Measurements from ENCODE around the gene LRRC7. TPM values are rescaled to one million over a fixed set of nuclear protein-coding genes. Genes with fewer than 3 reads are reported as not detected.

LRRC7 gene
- total RNA-seq, 1 donor from 2014 or later = 11.5 TPM

DNA sequence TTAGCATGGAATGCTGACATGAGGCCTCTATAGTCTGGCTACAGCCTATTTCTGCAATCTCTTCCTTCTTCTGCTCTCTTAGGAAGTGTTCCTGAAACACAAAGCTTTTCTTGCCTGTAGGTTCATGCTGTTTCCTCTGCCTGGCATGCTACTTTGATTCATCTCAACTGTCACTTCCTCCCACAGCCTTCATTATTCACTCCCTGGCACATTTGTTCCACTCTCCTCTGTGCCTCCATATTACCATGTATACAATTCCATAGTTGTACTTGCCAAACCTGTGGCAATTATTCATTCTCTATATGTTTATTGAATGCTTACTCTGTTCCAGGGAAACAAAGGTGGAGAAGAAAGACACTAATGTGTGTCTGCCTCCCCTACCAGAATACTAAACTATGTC is 210.2 kb downstream of the LRRC7 start:
- Histone ChIP-seq H3K9me3 (ENCODE audit: control insufficient read depth in 3 of 3, low read length in 3 of 3) (no peaks in the 10 kb centered on the region), H3K4me3 (ENCODE audit: low read length in 3 of 3) (no peak overlapping the region), H3K36me3 (ENCODE audit: control insufficient read depth in 3 of 3, insufficient read depth in 3 of 3, low read length in 3 of 3) (no peaks in the 10 kb centered on the region), H3K4me1 (ENCODE audit: control insufficient read depth in 3 of 3, insufficient read depth in 3 of 3, low read length in 3 of 3) (no peaks in the 10 kb centered on the region), H3K9ac (ENCODE audit: low read depth in 1 of 3, low read length in 3 of 3) (no peak overlapping the region), H3K27ac (ENCODE audit: low read depth, low read length) (no peak overlapping the region), H3K27me3 (ENCODE audit: control insufficient read depth in 3 of 3, insufficient read depth in 3 of 3, low read length in 3 of 3) (no peaks in the 10 kb centered on the region)

DNA sequence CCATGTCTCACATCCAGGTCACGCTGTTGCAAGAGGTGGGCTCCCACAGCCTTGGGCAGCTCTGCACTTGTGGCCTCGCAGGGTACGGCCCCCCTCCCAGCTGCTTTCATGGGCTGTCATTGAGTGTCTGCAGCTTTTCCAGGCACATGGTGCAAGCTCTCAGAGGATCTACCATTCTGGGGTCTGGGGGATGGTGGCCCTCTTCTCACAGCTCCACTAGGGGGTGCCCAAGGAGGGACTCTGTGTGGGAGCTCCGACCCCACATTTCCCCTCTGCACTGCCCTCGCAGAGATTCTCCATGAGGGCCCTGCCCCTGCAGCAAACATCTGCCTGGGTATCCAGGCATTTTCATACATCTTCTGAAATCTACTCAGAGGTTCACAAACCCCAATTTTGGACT is 219.4 kb downstream of the LRRC7 start:
- Histone ChIP-seq H3K27ac (ENCODE audit: low read depth, low read length) (no peak overlapping the region), H3K4me1 (ENCODE audit: control insufficient read depth in 3 of 3, insufficient read depth in 3 of 3, low read length in 3 of 3) (no peaks in the 10 kb centered on the region), H3K9ac (ENCODE audit: low read depth in 1 of 3, low read length in 3 of 3) (no peak overlapping the region), H3K4me3 (ENCODE audit: low read length in 3 of 3) (no peak overlapping the region), H3K27me3 (ENCODE audit: control insufficient read depth in 3 of 3, insufficient read depth in 3 of 3, low read length in 3 of 3) (no peaks in the 10 kb centered on the region), H3K9me3 (ENCODE audit: control insufficient read depth in 3 of 3, low read length in 3 of 3) (no peaks in the 10 kb centered on the region), H3K36me3 (ENCODE audit: control insufficient read depth in 3 of 3, insufficient read depth in 3 of 3, low read length in 3 of 3) (no peaks in the 10 kb centered on the region)

DNA sequence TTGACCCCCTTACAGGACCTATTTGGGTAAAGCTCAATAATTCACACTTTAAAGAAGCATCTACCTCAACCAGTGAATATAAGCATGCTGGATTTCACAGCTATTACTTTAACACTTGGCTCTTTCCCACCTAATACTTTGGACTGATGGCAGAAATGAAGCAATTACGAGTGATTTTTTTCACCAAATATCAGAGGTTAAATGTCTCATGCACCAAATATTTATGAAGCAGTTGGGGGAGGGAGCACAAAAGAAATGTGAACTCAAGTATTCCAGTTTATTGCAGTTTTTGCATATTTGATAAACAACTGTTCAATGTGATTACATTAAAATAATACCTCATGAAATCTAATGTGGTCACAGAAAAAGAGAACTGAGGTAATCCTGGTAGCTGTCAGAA is 223.6 kb downstream of the LRRC7 start:
- Histone ChIP-seq H3K36me3 (ENCODE audit: control insufficient read depth in 3 of 3, insufficient read depth in 3 of 3, low read length in 3 of 3) (no peaks in the 10 kb centered on the region), H3K4me1 (ENCODE audit: control insufficient read depth in 3 of 3, insufficient read depth in 3 of 3, low read length in 3 of 3) (no peaks in the 10 kb centered on the region), H3K9ac (ENCODE audit: low read depth in 1 of 3, low read length in 3 of 3) (no peak overlapping the region), H3K27me3 (ENCODE audit: control insufficient read depth in 3 of 3, insufficient read depth in 3 of 3, low read length in 3 of 3) (no peaks in the 10 kb centered on the region), H3K4me3 (ENCODE audit: low read length in 3 of 3) (no peak overlapping the region), H3K27ac (ENCODE audit: low read depth, low read length) (no peak overlapping the region), H3K9me3 (ENCODE audit: control insufficient read depth in 3 of 3, low read length in 3 of 3) (no peaks in the 10 kb centered on the region)

DNA sequence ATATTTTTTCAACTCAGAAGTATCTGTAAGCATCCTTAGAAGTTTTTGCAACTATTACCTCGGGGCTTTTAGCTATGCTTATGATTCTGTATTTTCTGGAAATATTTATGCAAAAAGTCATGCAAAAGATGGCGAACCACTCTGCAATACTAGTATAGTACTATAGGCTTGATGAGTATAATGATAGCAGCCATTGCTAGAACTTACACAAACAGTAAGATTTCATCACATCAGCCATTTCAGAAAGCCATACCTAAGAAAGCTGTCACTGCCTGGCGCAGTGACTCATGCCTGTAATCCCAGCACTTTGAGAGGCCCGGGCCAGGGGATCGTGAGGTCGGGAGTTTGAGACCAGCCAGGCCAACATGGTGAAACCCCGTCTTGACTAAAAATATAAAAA is 227.1 kb downstream of the LRRC7 start:
- Histone ChIP-seq H3K36me3 (ENCODE audit: control insufficient read depth in 3 of 3, insufficient read depth in 3 of 3, low read length in 3 of 3) (no peaks in the 10 kb centered on the region), H3K27me3 (ENCODE audit: control insufficient read depth in 3 of 3, insufficient read depth in 3 of 3, low read length in 3 of 3) (no peaks in the 10 kb centered on the region), H3K9me3 (ENCODE audit: control insufficient read depth in 3 of 3, low read length in 3 of 3) (no peaks in the 10 kb centered on the region), H3K9ac (ENCODE audit: low read depth in 1 of 3, low read length in 3 of 3) (no peak overlapping the region), H3K4me1 (ENCODE audit: control insufficient read depth in 3 of 3, insufficient read depth in 3 of 3, low read length in 3 of 3) (no peaks in the 10 kb centered on the region), H3K4me3 (ENCODE audit: low read length in 3 of 3) (no peak overlapping the region), H3K27ac (ENCODE audit: low read depth, low read length) (no peak overlapping the region)

DNA sequence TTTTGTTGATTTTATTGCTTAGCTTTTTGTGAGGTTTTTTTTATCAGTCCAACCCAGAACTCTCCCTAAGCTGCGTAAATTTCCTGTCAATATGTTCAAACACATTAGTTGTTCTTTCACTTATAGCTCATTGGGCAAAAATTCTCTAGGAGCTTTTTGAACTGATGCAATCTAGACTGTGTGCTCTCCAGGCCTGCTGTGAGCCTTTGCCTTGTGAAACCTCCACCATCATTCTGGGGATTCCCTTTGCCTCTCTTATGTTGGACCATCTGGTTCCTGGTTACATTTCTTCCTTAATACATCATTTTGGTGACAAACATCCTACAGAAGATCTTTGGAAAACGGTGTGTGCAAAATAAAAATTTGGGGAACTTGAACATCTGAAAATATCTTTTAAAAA is 247.2 kb downstream of the LRRC7 start:
- H3K9ac ChIP-seq (ENCODE audit: low read depth in 1 of 3, low read length in 3 of 3) = no peak overlapping the region
- H3K4me3 ChIP-seq (ENCODE audit: low read length in 3 of 3) = no peak overlapping the region
- H3K9me3 ChIP-seq (ENCODE audit: control insufficient read depth in 3 of 3, low read length in 3 of 3) = no peaks in the 10 kb centered on the region
- H3K36me3 ChIP-seq (ENCODE audit: control insufficient read depth in 3 of 3, insufficient read depth in 3 of 3, low read length in 3 of 3) = no peaks in the 10 kb centered on the region
- H3K4me1 ChIP-seq (ENCODE audit: control insufficient read depth in 3 of 3, insufficient read depth in 3 of 3, low read length in 3 of 3) = no peaks in the 10 kb centered on the region
- no peaks in the 10 kb centered on the region for H3K27me3 ChIP-seq (ENCODE audit: control insufficient read depth in 3 of 3, insufficient read depth in 3 of 3, low read length in 3 of 3)
- H3K27ac ChIP-seq (ENCODE audit: low read depth, low read length) = no peak overlapping the region

DNA sequence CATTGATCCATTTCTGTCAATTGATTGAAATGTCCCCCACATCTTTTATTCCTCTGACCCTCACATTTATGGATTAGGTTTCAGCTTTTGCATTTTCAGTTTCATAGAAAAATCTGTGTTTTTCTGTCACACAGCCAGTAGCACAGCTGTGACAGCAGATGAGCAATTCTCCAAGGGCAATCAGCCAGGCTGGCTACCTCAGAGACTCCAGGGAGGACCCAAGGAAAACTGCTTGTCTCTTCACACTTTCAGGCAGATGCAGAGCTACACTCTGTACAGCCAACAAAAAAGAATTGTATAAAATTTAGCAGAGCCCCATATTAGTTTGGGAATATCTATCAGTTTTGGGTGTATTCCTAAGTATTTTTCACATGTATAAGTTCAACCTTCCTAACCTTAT is 257.2 kb downstream of the LRRC7 start:
- no peaks in the 10 kb centered on the region for H3K9me3 ChIP-seq (ENCODE audit: control insufficient read depth in 3 of 3, low read length in 3 of 3)
- no peaks in the 10 kb centered on the region for H3K27me3 ChIP-seq (ENCODE audit: control insufficient read depth in 3 of 3, insufficient read depth in 3 of 3, low read length in 3 of 3)
- no peaks in the 10 kb centered on the region for H3K36me3 ChIP-seq (ENCODE audit: control insufficient read depth in 3 of 3, insufficient read depth in 3 of 3, low read length in 3 of 3)
- no peaks in the 10 kb centered on the region for H3K4me1 ChIP-seq (ENCODE audit: control insufficient read depth in 3 of 3, insufficient read depth in 3 of 3, low read length in 3 of 3)
- no peak overlapping the region for H3K9ac ChIP-seq (ENCODE audit: low read depth in 1 of 3, low read length in 3 of 3)
- H3K27ac ChIP-seq (ENCODE audit: low read depth, low read length) = no peak overlapping the region
- H3K4me3 ChIP-seq (ENCODE audit: low read length in 3 of 3) = no peak overlapping the region

DNA sequence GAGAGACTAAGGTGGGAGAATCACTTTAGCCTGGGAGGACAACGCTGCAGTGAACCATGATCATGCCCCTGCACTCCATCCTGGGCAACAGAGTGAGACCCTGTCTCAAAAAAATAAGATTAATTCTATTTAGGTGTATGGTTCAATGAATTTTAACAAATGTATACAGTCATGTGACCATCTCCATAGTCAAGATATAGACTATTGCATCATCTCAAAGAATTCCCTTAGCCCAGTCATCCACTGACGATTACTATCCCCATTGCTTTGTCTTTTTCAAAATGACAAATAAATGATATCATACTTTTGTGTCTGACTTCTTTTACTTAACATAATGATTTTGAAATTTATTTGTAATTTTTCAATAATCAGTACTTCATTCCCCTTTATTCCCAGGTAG is 260.0 kb downstream of the LRRC7 start:
- Histone ChIP-seq H3K9me3 (ENCODE audit: control insufficient read depth in 3 of 3, low read length in 3 of 3) (no peaks in the 10 kb centered on the region), H3K4me1 (ENCODE audit: control insufficient read depth in 3 of 3, insufficient read depth in 3 of 3, low read length in 3 of 3) (no peaks in the 10 kb centered on the region), H3K36me3 (ENCODE audit: control insufficient read depth in 3 of 3, insufficient read depth in 3 of 3, low read length in 3 of 3) (no peaks in the 10 kb centered on the region), H3K27me3 (ENCODE audit: control insufficient read depth in 3 of 3, insufficient read depth in 3 of 3, low read length in 3 of 3) (no peaks in the 10 kb centered on the region), H3K4me3 (ENCODE audit: low read length in 3 of 3) (no peak overlapping the region), H3K27ac (ENCODE audit: low read depth, low read length) (no peak overlapping the region), H3K9ac (ENCODE audit: low read depth in 1 of 3, low read length in 3 of 3) (no peak overlapping the region)

DNA sequence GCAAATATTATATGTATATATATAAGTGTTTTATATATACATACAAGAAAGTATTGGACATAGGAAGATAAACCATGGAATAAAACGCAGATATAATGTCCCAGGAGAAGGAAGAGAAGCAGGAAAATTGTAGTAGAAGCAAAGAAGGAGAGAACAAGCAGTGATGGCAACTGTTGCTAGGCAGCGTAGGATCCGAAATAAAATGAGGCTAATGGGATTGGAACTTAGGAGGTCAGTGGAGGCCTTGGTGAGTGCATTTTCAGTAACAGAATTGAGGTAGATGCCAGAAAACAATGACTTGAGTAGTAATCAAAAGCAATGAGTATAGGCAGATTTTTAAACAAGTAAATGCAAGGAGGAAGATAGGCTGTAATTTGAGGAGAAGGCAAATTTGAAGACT is 265.8 kb downstream of the LRRC7 start:
- H3K36me3 ChIP-seq (ENCODE audit: control insufficient read depth in 3 of 3, insufficient read depth in 3 of 3, low read length in 3 of 3) = no peaks in the 10 kb centered on the region
- no peak overlapping the region for H3K9ac ChIP-seq (ENCODE audit: low read depth in 1 of 3, low read length in 3 of 3)
- no peak overlapping the region for H3K27ac ChIP-seq (ENCODE audit: low read depth, low read length)
- H3K27me3 ChIP-seq (ENCODE audit: control insufficient read depth in 3 of 3, insufficient read depth in 3 of 3, low read length in 3 of 3) = no peaks in the 10 kb centered on the region
- no peaks in the 10 kb centered on the region for H3K9me3 ChIP-seq (ENCODE audit: control insufficient read depth in 3 of 3, low read length in 3 of 3)
- no peaks in the 10 kb centered on the region for H3K4me1 ChIP-seq (ENCODE audit: control insufficient read depth in 3 of 3, insufficient read depth in 3 of 3, low read length in 3 of 3)
- no peak overlapping the region for H3K4me3 ChIP-seq (ENCODE audit: low read length in 3 of 3)

DNA sequence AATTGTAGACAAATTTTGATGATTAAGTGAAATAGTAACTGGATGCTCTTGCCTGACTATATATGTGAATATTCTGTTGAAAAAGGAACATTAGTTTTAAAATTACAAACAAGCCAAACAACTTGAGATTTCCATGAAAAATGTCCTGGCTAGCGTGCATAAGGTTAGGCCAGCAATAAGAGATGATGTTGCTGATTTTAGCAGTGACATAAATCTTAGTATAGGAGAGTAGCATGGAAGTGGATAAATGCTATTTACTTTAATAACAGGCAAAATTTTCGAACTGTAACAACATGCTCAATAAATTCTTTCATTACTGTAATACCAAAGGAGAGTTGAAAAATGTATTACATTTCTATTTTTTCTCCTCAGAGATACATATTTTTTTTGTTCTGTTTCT is 266.6 kb downstream of the LRRC7 start:
- H3K9ac ChIP-seq (ENCODE audit: low read depth in 1 of 3, low read length in 3 of 3) = no peak overlapping the region
- no peak overlapping the region for H3K27ac ChIP-seq (ENCODE audit: low read depth, low read length)
- no peaks in the 10 kb centered on the region for H3K4me1 ChIP-seq (ENCODE audit: control insufficient read depth in 3 of 3, insufficient read depth in 3 of 3, low read length in 3 of 3)

DNA sequence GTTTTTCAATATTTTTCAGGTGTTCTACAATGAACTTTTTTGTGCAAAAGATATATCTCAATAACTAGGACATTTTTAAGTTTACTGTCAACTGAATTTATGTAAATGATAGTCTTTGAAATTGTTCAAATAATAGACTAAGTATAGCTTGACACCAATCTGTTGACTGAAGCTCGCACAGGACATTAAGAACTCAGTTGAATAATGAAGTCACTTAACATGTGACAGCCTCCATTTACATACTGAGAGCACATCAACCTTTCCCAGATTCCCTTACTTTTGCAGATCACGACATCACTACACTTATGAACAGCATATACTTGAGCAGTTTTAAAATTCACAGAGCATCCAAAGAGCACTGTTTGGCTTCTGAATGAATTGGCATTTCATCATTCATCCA is 268.2 kb downstream of the LRRC7 start:
- no peak overlapping the region for H3K27ac ChIP-seq (ENCODE audit: low read depth, low read length)
- no peaks in the 10 kb centered on the region for H3K9me3 ChIP-seq (ENCODE audit: control insufficient read depth in 3 of 3, low read length in 3 of 3)

More for the DNA sequence above, 266.6 kb downstream of the LRRC7 start:
- Histone ChIP-seq H3K4me3 (ENCODE audit: low read length in 3 of 3) (no peak overlapping the region), H3K36me3 (ENCODE audit: control insufficient read depth in 3 of 3, insufficient read depth in 3 of 3, low read length in 3 of 3) (no peaks in the 10 kb centered on the region), H3K27me3 (ENCODE audit: control insufficient read depth in 3 of 3, insufficient read depth in 3 of 3, low read length in 3 of 3) (no peaks in the 10 kb centered on the region), H3K9me3 (ENCODE audit: control insufficient read depth in 3 of 3, low read length in 3 of 3) (no peaks in the 10 kb centered on the region)

More for the DNA sequence above, 268.2 kb downstream of the LRRC7 start:
- H3K36me3 ChIP-seq (ENCODE audit: control insufficient read depth in 3 of 3, insufficient read depth in 3 of 3, low read length in 3 of 3) = no peaks in the 10 kb centered on the region
- H3K9ac ChIP-seq (ENCODE audit: low read depth in 1 of 3, low read length in 3 of 3) = no peak overlapping the region
- H3K4me3 ChIP-seq (ENCODE audit: low read length in 3 of 3) = no peak overlapping the region
- no peaks in the 10 kb centered on the region for H3K27me3 ChIP-seq (ENCODE audit: control insufficient read depth in 3 of 3, insufficient read depth in 3 of 3, low read length in 3 of 3)
- no peaks in the 10 kb centered on the region for H3K4me1 ChIP-seq (ENCODE audit: control insufficient read depth in 3 of 3, insufficient read depth in 3 of 3, low read length in 3 of 3)
